Gastrocnemius medialis (tissue), 4 donors: ENCODE results near the gene YPEL2. TPM values are rescaled to one million over a fixed set of nuclear protein-coding genes. Genes with fewer than 3 reads are reported as not detected.
A peak's percentile ranks its signal among the peaks of the same experiment; 100 is the strongest.
"Not testable (repeated sequence)": the region's sequence is repeated elsewhere in the genome, so short reads cannot be mapped to it uniquely, and the experiment has no call there.

Experiments used
- ATAC-seq, 2 donors: fragments of 150-250 bp; one replicate each; pipeline ENCODE4 v1.9.1; 2016
- DNase-seq, 2 donors: peaks; one replicate each; pipeline ENCODE4 v3.0.0-alpha.2; 2019
- H3K27ac ChIP-seq, 4 donors: fragments of 200-600 bp; sonication (generic); 1 replicate in 1 of 4; 2 replicates in 3 of 4; pipeline ENCODE4 v1.5.1; 2016 to 2018; ENCODE audit warnings: mild to moderate bottlenecking in 2 of 4, moderate library complexity in 1 of 4
- H3K27me3 ChIP-seq, 3 donors: fragments of 200-600 bp; sonication (generic) in 2 of 3; 1 replicate in 1 of 3; 2 replicates in 2 of 3; pipeline versions ENCODE4 v1.5.1 to v1.6.0; 2016 to 2019; ENCODE audit warnings: mild to moderate bottlenecking in 1 of 3, moderate library complexity in 1 of 3
- H3K36me3 ChIP-seq, 2 donors: fragments of 200-600 bp; sonication (generic) in 1 of 2; one replicate each; pipeline ENCODE4 v1.5.1; 2017 to 2018
- H3K4me1 ChIP-seq, 2 donors: fragments of 200-600 bp; sonication (generic) in 1 of 2; one replicate each; pipeline ENCODE4 v1.5.1; 2016 to 2017; ENCODE audit warnings: mild to moderate bottlenecking in 2 of 2
- H3K4me3 ChIP-seq, 4 donors: fragments of 200-600 bp; sonication (generic) in 3 of 4; 1 replicate in 1 of 4; 2 replicates in 3 of 4; pipeline ENCODE4 v1.5.1; 2016 to 2019; ENCODE audit warnings: mild to moderate bottlenecking in 2 of 4
- H3K9me3 ChIP-seq, 3 donors: fragments of 200-600 bp; sonication (generic) in 2 of 3; 1 replicate in 1 of 3; 2 replicates in 2 of 3; pipeline ENCODE4 v1.5.1; 2016 to 2019
- POLR2A ChIP-seq, 2 donors: fragments of 450-650 bp; IDR thresholded peaks; one replicate each; pipeline ENCODE4 v1.6.1; 2017; ENCODE audit warnings: antibody characterized with exemption in 2 of 2, mild to moderate bottlenecking in 2 of 2, moderate library complexity in 2 of 2
- in situ Hi-C, 4 donors: fragments of 200-750 bp; cut with MboI; loops; one replicate each; pipeline versions ENCODE4 v1.15.0 to v1.8.0; 2017; ENCODE audit warnings: low sequenced_read_pairs in 4 of 4
- intact Hi-C: fragments of 100-400 bp; cut with DNase I; formaldehyde crosslinking; loops from one replicate; pipeline ENCODE4 v1.15.1; 2023; ENCODE audit warnings: low total_unique reads
- total RNA-seq, 4 donors: library from RNA; depleted of rRNA; stranded (reverse); fragments of >200 nt; gene quantifications; one replicate each; pipeline versions ENCODE4 v1.1.0 to v1.2.3, GENCODE V29; 2016
- TF ChIP-seq, protein P1 (sequence below), 5 experiments: fragments of 450-650 bp in 3 of 5; fragments of 200-600 bp in 2 of 5; sonication (generic) in 2 of 5; IDR thresholded peaks in 4 of 5; conservative IDR thresholded peaks in 1 of 5; 1 replicate in 4 of 5; 2 replicates in 1 of 5; pipeline ENCODE4 v1.5.1; 2016 to 2019; ENCODE audit warnings: antibody characterized with exemption in 5 of 5, mild to moderate bottlenecking in 3 of 5, moderate library complexity in 3 of 5

Gene YPEL2
- total RNA-seq, 4 donors from 2014 or later, result 18.9 to 27.4 (median 22.2) TPM

DNA sequence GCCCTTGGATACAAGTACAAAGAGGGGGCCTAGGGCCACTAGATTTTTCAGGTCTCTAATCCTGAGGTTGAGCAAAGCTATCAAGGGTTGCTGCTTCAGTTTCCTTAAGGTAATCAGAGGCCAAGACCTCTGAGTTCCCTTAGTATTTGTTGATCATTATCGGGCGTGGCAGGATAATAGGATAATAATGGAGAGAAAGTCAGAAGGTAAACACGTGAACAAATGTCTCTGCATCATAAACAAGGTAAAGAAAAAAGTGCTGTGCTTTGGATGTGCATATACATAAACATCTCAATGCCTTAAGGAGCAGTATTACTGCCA is 41.5 kb upstream of the YPEL2 start:
- in situ Hi-C loops (no loop called here), intact Hi-C loops (no loop called here)
- no peak overlapping the region for H3K27ac ChIP-seq
- H3K27me3 ChIP-seq, result no peaks in the 10 kb centered on the region
- no peak overlapping the region for H3K4me3 ChIP-seq
- peaks cover 2 to 3% of the 10 kb centered on the region in 2 donors for H3K4me1 ChIP-seq
- DNase-seq (no peak), ATAC-seq (no peak)
- no peak for TF ChIP-seq POLR2A (IDR thresholded peaks at IDR 0.05)
- TF ChIP-seq, protein P1, sequence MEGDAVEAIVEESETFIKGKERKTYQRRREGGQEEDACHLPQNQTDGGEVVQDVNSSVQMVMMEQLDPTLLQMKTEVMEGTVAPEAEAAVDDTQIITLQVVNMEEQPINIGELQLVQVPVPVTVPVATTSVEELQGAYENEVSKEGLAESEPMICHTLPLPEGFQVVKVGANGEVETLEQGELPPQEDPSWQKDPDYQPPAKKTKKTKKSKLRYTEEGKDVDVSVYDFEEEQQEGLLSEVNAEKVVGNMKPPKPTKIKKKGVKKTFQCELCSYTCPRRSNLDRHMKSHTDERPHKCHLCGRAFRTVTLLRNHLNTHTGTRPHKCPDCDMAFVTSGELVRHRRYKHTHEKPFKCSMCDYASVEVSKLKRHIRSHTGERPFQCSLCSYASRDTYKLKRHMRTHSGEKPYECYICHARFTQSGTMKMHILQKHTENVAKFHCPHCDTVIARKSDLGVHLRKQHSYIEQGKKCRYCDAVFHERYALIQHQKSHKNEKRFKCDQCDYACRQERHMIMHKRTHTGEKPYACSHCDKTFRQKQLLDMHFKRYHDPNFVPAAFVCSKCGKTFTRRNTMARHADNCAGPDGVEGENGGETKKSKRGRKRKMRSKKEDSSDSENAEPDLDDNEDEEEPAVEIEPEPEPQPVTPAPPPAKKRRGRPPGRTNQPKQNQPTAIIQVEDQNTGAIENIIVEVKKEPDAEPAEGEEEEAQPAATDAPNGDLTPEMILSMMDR (IDR thresholded peaks at IDR 0.05 in 4 of 5, conservative IDR thresholded peaks at IDR 0.05 in 1 of 5), result no peak
- no peaks in the 10 kb centered on the region for H3K36me3 ChIP-seq
- no peaks in the 10 kb centered on the region for H3K9me3 ChIP-seq

DNA sequence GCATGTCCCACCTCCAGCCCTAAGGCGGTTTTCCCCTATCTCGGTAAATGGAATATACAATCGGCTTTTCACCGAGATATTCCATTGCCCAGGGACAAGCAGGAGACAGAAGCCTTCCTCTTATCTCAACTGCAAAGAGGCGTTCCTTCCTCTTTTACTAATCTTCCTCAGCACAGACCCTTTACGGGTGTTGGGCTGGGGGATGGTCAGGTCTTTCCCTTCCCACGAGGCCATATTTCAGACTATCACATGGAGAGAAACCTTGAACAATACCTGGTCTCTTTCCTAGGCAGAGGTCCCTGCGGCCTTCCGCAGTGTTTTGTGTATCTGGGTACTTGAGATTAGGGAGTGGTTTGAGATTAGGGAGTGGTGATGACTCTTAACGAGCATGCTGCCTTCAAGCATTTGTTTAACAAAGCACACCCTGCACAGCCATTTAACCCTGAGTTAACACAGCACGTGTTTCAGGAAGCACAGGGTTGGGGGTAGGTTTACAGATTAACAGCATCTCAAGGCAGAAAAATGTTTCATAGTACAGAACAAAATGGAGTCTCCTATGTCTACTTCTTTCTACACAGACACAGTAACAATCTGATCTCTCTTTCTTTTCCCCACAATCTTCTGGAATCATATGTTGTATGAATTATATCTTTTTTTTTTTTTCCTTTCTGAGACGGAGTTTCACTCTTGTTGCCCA is 41.0 kb upstream of the YPEL2 start:
- in situ Hi-C loops, H3K4me1 ChIP-seq, H3K27me3 ChIP-seq, ATAC-seq, H3K4me3 ChIP-seq, H3K36me3 ChIP-seq, DNase-seq, H3K9me3 ChIP-seq, H3K27ac ChIP-seq, intact Hi-C loops: not testable (repeated sequence)

DNA sequence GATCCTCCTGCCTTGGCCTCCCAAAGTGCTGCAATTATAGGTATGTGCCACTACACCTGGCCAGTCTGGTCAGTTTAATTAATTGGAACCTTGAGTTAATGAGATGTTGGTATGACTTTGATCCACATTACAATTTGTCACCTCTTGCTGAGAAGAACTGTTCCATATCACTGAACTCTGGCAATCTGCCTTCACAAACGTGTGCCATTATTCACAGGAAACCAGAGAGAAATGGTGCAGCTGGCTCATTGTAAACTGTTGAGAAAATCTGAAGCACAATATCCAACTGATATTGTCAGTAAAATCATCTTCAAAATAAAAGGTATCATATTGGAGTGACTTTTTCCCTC is 39.3 kb upstream of the YPEL2 start:
- DNase-seq (no peak), ATAC-seq (no peak)
- TF ChIP-seq, protein P1 (IDR thresholded peaks at IDR 0.05 in 4 of 5, conservative IDR thresholded peaks at IDR 0.05 in 1 of 5), result no peak
- no peak for TF ChIP-seq POLR2A (IDR thresholded peaks at IDR 0.05)
- in situ Hi-C loops, result no loop called here
- Histone ChIP-seq H3K4me1 (peaks cover 20 to 24% of the 10 kb centered on the region in 2 donors), H3K36me3 (no peaks in the 10 kb centered on the region), H3K4me3 (no peak overlapping the region), H3K9me3 (no peaks in the 10 kb centered on the region), H3K27me3 (no peaks in the 10 kb centered on the region), H3K27ac (no peak overlapping the region)
- intact Hi-C loops, result no loop called here

DNA sequence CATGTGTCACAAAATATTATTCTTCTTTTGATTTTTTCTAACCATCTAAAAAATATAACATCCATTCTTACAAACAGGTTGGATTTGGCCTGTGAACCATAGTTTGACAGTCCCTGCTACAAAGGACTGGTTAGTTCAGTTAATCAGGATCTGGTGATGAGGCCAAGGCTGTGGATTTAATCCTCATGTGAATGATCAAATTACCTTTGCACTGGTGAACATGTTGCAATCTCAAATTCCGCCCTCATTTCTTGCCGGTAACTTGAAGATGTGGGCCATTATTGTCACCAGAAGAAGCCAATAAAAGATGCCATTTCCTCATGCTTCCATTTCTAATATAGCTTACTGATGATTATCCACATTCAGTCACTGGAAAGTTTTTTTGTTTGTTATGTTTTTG is 35.3 kb upstream of the YPEL2 start:
- ATAC-seq, result peak; percentile 86 to 96
- intact Hi-C loops, result no loop called here

GRCh38 chr17:59298521-59298920 is 32.9 kb upstream of the YPEL2 start:
- Histone ChIP-seq H3K27me3 (no peaks in the 10 kb centered on the region), H3K27ac (no peak overlapping the region), H3K4me3 (no peak overlapping the region), H3K36me3 (no peaks in the 10 kb centered on the region), H3K4me1 (peaks cover 22 to 34% of the 10 kb centered on the region in 2 donors), H3K9me3 (no peaks in the 10 kb centered on the region)
- intact Hi-C loops, result no loop called here
- in situ Hi-C loops, result no loop called here
- no peak for TF ChIP-seq POLR2A (IDR thresholded peaks at IDR 0.05)
- TF ChIP-seq, protein P1 (IDR thresholded peaks at IDR 0.05 in 4 of 5, conservative IDR thresholded peaks at IDR 0.05 in 1 of 5), result no peak
- ATAC-seq (no peak), DNase-seq (no peak)

More for the DNA sequence above, 35.3 kb upstream of the YPEL2 start:
- Histone ChIP-seq H3K36me3 (no peaks in the 10 kb centered on the region), H3K4me3 (no peak overlapping the region), H3K9me3 (no peaks in the 10 kb centered on the region), H3K27ac (peak overlapping the region; percentile 72 to 85 (median 82)), H3K4me1 (peaks cover 22 to 34% of the 10 kb centered on the region in 2 donors), H3K27me3 (no peaks in the 10 kb centered on the region)
- peak; percentile 34 to 57 for DNase-seq
- in situ Hi-C loops, result no loop called here
- TF ChIP-seq POLR2A (IDR thresholded peaks at IDR 0.05), result no peak
- TF ChIP-seq, protein P1 (IDR thresholded peaks at IDR 0.05 in 4 of 5, conservative IDR thresholded peaks at IDR 0.05 in 1 of 5), result no peak
